ENCODE results near the gene RUNDC3A. TPM values are rescaled to one million over a fixed set of nuclear protein-coding genes. Genes with fewer than 3 reads are reported as not detected.

The RUNDC3A gene
- total and polyA plus RNA-seq, 8 donors: 0.43 to 40.8 (median 4.5) TPM; not detected in 1

- Histone ChIP-seq H3K36me3 (peaks cover 38 to 51% (median 49%) of the 10 kb centered on the region in 4 donors), H3K4me1 (peaks cover 16 to 62% (median 26%) of the 10 kb centered on the region in 4 donors), H3K27me3 (no peaks in the 10 kb centered on the region), H3K27ac (no peak overlapping the region), H3K4me3 (no peak overlapping the region), H3K9me3 (no peaks in the 10 kb centered on the region)
- 81 to 93% (median 87%) methylated on average over 5 to 6 of the region's 6 CpGs for WGBS, 5 donors
- intact Hi-C loops (cut with DNase I; ENCODE audit: low total_unique reads): no loop called here
- TF ChIP-seq POLR2A (IDR thresholded peaks at IDR 0.05) (no peak), CTCF (IDR thresholded peaks at IDR 0.05) (no peak), POLR2AphosphoS5 (IDR thresholded peaks at IDR 0.05) (no peak), EP300 (IDR thresholded peaks at IDR 0.05) (no peak)
- no peak for DNase-seq
Observed at GRCh38 chr17:44348988-44349364, 40.6 kb downstream of the RUNDC3A start.

- no peak for DNase-seq
Observed at GRCh38 chr17:44349553-44350070, 41.2 kb downstream of the RUNDC3A start.

GRCh38 chr17:44350733-44351226, 42.4 kb downstream of the RUNDC3A start:
- H3K4me1 ChIP-seq: peaks cover 9 to 50% (median 15%) of the 10 kb centered on the region in 4 donors
- H3K36me3 ChIP-seq: peaks cover 38 to 51% (median 49%) of the 10 kb centered on the region in 4 donors
- no peaks in the 10 kb centered on the region for H3K9me3 ChIP-seq
- no peak for TF ChIP-seq POLR2A (IDR thresholded peaks at IDR 0.05)
- TF ChIP-seq CTCF (IDR thresholded peaks at IDR 0.05): peak in 5 of 7 experiments; percentile 43 to 81 (median 66)
- TF ChIP-seq EP300 (IDR thresholded peaks at IDR 0.05): no peak
- no peak for TF ChIP-seq POLR2AphosphoS5 (IDR thresholded peaks at IDR 0.05)
- WGBS, 5 donors: 56 to 67% (median 60%) methylated on average over 3 to 6 of the region's 6 CpGs
- peak; percentile 75 to 88 for DNase-seq
- H3K27ac ChIP-seq: no peak overlapping the region
- no peak overlapping the region for H3K4me3 ChIP-seq
- intact Hi-C loops (cut with DNase I; ENCODE audit: low total_unique reads): no loop called here
- peaks cover 0 to 10% (median 0%) of the 10 kb centered on the region in 3 donors for H3K27me3 ChIP-seq

More at GRCh38 chr17:44349553-44350070, 41.2 kb downstream of the RUNDC3A start:
- peaks cover 12 to 56% (median 21%) of the 10 kb centered on the region in 4 donors for H3K4me1 ChIP-seq
- no peaks in the 10 kb centered on the region for H3K27me3 ChIP-seq
- H3K9me3 ChIP-seq: no peaks in the 10 kb centered on the region
- peaks cover 38 to 51% (median 49%) of the 10 kb centered on the region in 4 donors for H3K36me3 ChIP-seq
- 78 to 90% (median 87%) methylated on average over 11 to 12 of the region's 12 CpGs for WGBS, 5 donors
- H3K4me3 ChIP-seq: no peak overlapping the region
- H3K27ac ChIP-seq: no peak overlapping the region
- TF ChIP-seq POLR2A (IDR thresholded peaks at IDR 0.05): no peak
- no peak for TF ChIP-seq CTCF (IDR thresholded peaks at IDR 0.05)
- TF ChIP-seq EP300 (IDR thresholded peaks at IDR 0.05): no peak
- TF ChIP-seq POLR2AphosphoS5 (IDR thresholded peaks at IDR 0.05): no peak
- intact Hi-C loops (cut with DNase I; ENCODE audit: low total_unique reads): no loop called here

DNA sequence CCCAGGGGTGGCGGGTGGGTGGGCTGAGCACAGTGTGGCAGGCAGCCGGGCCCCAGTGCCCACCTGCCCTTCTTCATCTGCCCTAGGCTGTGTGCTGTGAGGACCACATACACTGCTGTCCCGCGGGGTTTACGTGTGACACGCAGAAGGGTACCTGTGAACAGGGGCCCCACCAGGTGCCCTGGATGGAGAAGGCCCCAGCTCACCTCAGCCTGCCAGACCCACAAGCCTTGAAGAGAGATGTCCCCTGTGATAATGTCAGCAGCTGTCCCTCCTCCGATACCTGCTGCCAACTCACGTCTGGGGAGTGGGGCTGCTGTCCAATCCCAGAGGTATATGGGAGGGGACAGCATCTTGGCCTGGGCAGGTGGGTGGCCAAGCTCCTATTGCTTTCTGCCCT, 43.1 kb downstream of the RUNDC3A start:
- H3K4me1 ChIP-seq: peaks cover 2 to 43% (median 10%) of the 10 kb centered on the region in 4 donors
- peaks cover 0 to 10% (median 0%) of the 10 kb centered on the region in 3 donors for H3K27me3 ChIP-seq
- H3K36me3 ChIP-seq: peaks cover 38 to 51% (median 49%) of the 10 kb centered on the region in 4 donors
- intact Hi-C loops (cut with DNase I; ENCODE audit: low total_unique reads): no loop called here
- 80 to 94% (median 93%) methylated on average over 2 to 8 of the region's 8 CpGs for WGBS, 5 donors
- DNase-seq: no peak
- no peak overlapping the region for H3K27ac ChIP-seq
- H3K9me3 ChIP-seq: no peaks in the 10 kb centered on the region
- H3K4me3 ChIP-seq: no peak overlapping the region
- TF ChIP-seq POLR2A (IDR thresholded peaks at IDR 0.05) (no peak), CTCF (IDR thresholded peaks at IDR 0.05) (no peak), POLR2AphosphoS5 (IDR thresholded peaks at IDR 0.05) (no peak), EP300 (IDR thresholded peaks at IDR 0.05) (no peak)
